ENCODE measurements around the gene FOLR3.
"Not testable (repeated sequence)": the region's sequence is repeated elsewhere in the genome, so short reads cannot be mapped to it uniquely, and the experiment has no call there.

The FOLR3 gene

DNA sequence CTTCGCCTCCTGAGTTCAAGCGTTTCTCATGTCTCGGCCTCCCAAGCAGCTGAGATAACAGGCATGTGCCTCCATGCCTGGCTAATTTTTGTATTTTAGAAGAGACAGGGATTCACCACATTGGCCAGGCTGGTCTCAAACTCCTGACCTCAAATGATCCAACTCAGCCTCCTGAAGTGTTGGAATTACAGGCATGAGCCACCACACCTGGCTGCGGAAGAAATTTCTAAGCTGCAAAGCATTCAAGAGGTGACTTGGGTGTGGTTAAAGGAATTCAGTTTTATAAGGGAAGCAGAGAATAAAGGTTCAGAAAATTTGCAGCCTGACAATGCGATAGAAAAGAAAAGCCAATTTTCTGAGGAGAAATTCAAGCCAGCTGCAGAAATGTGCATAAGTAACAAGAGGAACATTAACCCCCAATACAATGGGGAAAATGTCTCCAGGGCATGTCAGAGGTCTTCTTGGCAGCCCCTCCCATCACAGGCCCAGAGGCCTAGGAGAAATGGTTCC is 33.6 kb downstream of the FOLR3 start:
- not testable (repeated sequence) for DNase-seq

DNA sequence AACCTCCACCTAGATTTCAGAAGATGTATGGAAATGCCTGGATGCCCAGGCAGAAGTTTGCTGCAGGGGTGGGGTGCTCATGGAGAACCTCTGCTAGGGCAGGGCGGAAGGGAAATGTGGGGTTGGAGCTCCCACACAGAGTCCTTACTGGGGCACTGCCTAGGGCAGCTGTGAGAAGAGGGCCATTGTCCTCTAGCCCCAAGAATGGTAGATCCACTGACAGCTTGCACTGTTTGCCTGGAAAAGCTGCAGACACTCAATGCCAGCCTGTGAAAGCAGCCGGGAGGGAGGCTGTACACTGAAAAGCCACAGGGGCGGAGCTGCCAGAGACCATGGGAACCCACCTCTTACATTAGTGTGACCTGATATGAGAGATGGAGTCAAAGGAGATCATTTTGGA is 34.2 kb downstream of the FOLR3 start:
- DNase-seq, result not testable (repeated sequence)

DNA sequence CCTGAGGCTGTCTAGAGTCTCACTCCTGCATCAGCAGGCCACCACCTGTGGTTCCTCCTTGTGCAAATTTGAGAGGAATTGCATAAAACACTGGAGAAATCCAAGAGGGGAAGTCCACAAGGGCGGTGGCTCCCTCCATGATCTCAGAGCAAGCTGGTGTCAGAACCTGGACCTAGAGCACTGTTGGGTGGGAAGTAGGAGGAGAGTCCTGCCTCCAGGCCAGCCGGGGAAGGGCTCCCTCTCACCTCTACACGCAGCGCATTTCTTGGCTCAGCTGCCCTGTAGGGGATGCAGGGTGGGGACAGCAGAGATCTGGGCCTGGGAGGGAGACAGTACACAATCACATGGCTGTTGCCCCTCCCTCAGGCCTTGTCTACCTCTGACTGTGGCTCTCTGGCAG is 36.5 kb downstream of the FOLR3 start:
- DNase-seq, result not testable (repeated sequence)

DNA sequence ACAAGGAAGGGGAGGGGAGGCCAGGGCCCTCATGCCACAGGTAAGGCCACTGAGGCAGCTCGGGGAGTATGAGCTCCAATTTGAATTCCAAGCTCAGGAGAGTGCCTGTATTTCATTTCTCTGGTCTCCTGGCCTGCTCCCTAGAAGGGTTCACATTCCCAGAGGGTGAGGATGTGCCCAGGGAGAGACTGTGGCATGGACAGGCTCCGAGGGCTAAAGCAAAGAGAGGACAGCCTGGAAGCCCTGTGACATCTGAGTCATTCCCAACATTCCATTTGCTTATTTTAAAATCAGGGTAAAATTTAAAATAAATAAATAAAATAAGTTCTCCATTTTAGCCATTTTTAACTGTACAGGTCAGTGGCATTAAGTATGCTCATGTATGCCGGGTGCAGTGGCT is 37.8 kb downstream of the FOLR3 start:
- DNase-seq, result no peak

DNA sequence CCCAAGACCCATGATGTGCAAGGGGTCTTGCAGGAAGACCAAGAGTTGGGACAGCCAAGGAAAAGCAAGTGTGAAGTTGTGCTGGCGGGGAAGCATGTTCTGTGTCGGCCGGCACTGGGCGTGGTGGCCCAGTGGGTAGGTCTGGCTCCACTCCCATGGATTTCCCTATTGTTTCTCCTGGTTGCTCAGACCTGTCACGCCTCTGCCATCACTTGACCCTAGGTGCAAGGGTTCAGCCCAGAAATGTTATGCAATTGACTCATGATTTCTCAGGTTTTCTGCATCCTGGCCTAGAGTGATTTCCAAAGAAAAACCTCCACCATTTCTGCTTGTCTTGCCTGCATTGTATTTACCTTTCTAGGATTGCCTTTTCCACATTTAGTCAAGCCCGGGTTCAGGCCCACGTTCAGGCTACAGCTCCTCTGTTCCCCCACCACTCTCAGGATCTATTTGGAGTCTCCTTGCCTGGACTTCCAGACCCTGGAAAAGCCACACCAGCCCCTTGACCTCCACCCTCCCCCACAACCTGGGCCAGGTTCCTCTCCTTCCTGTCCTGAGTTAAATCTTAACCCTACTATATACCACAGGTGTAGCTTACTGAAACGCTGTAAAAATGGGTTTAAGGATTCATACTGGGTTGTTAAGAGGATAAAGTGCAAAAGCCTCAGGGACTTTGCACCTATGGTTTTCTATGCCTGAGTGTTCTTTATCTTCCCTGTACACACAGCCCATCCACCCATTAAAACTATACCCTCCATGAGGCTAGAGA is 39.0 kb downstream of the FOLR3 start:
- DNase-seq, result no peak

DNA sequence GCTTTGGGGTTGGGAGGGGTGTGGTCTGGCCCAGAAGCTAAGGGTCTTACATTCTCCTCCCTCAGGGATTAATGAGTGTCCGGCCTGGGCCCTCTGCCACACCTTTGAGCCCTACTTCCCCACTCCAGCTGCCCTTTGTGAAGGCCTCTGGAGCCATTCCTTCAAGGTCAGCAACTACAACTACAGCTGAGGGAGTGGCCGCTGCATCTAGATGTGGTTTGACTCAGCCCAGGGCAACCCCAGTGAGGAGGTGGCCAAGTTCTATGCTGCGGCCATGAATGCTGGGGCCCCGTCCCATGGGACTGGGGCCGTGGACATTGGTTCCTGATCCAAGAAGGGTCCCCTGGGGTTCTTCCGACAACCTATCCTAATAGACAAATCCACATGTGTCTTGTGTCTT is 42.1 kb downstream of the FOLR3 start:
- DNase-seq, result no peak

DNA sequence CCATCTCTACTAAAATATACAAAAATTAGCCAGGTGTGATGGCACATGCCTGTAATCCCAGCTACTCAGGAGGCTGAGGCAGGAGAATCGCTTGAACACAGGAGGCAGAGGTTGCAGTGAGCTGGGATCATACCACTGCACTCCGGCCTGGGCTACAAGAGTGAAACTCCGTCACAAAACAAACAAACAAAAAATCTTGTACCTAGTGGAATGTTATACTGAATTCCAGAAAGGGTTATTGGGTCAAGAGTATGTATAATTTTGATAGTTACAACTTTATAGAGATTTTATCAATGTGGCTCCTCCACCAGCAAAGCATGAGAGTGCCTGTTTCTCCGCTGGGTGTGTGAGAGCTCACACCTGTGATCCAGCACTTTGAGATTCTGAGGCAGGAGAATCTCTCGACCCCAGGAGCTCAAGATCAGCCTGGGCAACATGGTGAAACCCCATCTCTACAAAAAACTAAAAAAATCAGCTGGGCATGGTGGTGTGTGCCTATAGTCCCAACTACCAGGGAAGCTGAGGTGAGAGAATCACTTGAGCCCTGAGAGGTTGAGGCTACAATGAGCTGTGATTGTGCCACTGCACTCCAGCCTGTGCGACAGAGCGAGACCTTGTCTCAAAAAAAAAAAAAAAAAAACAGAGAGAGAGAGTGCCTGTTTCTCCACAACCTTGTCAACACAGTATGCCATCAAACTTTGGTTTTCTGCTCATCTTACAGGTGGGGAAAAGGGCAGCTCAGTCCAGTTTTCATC is 43.7 kb downstream of the FOLR3 start:
- DNase-seq, result no peak

DNA sequence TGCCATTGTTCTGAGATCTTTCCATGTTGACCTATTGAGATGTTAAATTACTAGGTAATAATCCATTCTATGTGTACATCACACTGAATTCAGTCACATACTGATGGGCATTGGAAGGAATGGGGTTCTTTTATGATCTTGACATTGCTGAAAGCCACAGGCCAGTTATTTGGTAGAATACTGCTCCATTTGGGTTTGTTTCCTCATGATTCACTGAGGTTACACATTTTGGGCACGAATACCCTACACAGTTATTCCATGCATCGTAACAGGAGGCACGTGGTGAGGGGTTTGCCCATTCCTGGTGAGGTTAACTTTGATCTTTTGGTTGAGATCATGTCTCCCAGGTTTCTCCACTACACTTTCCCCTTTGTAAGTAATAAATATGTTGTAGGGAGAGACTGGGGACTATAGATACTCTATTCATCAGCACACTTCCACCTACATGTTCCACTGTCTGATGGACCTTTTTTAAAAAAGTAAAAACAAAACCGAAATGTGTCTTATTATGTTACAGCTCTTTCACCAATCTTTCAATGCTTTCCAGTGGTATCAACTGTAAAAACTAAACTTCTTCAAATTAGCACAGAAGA is 44.4 kb downstream of the FOLR3 start:
- no peak for DNase-seq

DNA sequence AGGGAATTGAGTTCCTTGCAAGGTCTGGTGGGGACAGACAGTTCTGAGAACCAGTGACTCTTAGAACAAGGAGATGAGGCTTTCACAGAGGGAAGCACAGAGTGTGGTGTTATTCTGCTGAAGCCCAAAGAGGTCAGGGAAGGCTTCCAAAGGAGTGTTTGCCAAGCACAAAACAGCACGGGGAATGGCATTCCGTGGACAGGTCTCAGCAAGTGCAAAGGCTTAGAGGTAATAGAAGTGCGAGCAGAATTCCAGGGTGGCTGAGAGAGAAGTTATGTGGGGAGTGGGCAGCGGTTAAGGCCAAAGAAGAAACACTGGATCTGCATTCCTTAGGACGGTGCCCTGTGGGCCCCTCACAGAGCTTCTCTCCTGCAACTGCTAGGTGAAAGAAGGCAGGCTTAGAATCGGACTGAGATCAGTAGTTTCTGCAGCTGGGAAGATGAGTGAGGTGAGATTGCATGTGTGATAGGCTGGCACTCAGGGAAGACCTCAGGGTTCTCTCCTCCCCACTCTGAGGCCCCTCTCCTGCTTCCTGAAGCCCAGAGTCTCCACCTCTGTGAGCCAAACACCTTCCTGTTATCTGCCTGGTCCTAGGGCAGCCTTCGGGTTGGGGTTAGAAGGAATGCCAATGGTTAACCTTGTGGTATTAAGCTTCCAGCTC is 45.5 kb downstream of the FOLR3 start:
- not testable (repeated sequence) for DNase-seq

DNA sequence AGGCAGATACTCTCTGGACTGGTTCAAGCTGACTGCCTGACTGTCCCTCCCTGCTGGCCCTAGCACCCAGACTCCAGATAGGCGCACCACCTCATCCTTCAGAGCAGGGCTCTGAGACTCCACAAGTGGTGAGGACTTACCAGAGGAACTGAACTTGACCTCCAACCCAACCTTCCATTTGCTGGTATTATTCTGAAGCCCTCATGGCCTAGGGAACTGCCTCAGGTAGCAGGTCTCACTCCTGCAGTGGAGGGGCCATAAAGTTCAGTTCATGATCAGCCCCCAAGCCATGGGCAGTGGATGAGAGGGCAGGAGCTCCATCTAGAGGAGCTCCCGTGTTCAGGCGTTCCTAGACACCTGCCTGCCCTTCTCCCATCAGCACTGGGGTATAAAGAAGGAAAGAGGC is 46.0 kb downstream of the FOLR3 start:
- DNase-seq, result not testable (repeated sequence)

DNA sequence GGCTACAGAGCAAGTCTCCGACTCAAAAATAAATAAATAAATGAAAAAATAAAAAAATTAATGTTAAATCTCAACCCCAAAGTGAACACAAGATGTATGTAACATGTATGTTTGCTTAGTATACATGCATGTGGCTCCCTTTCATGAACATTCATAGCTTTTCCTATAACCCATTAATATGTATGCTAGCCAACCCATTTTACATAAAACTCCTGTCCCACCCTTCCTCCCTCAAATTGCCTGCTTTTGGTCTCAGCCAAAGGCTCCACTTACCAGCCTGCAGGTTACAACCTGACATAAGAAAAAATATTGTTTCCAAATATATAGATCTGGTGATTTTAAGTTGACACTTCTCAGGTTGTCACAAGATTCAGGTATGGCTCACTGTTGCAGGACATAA is 52.7 kb downstream of the FOLR3 start:
- DNase-seq, result no peak

Data from CD4-positive, alpha-beta T cell treated with Interferon alpha-2 for 1 hour (primary cell).